Gastroesophageal sphincter (tissue), 3 donors: ENCODE data around the gene ATXN7.

Source experiments
- EP300 ChIP-seq: sonication (generic); formaldehyde crosslinking; IDR thresholded peaks from one replicate; pipeline ENCODE4 v1.6.1; 2017; ENCODE audit warnings: antibody characterized with exemption, mild to moderate bottlenecking
- POLR2A ChIP-seq, 2 donors: fragments of 450-650 bp; IDR thresholded peaks; one replicate each; pipeline ENCODE4 v1.6.1; 2017; ENCODE audit warnings: antibody characterized with exemption in 2 of 2, mild to moderate bottlenecking in 2 of 2, moderate library complexity in 1 of 2
- POLR2AphosphoS5 ChIP-seq: sonication (generic); formaldehyde crosslinking; IDR thresholded peaks from one replicate; pipeline ENCODE4 v1.6.1; 2017; ENCODE audit warnings: antibody characterized with exemption
- TF ChIP-seq, protein P1 (sequence below), 4 experiments: fragments of 200-600 bp in 2 of 4; fragments of 450-650 bp in 2 of 4; sonication (generic) in 1 of 4; IDR thresholded peaks; one replicate each; pipeline ENCODE4 v1.5.1; 2017 to 2019; ENCODE audit warnings: antibody characterized with exemption in 4 of 4, mild to moderate bottlenecking in 2 of 4, moderate library complexity in 2 of 4

DNA sequence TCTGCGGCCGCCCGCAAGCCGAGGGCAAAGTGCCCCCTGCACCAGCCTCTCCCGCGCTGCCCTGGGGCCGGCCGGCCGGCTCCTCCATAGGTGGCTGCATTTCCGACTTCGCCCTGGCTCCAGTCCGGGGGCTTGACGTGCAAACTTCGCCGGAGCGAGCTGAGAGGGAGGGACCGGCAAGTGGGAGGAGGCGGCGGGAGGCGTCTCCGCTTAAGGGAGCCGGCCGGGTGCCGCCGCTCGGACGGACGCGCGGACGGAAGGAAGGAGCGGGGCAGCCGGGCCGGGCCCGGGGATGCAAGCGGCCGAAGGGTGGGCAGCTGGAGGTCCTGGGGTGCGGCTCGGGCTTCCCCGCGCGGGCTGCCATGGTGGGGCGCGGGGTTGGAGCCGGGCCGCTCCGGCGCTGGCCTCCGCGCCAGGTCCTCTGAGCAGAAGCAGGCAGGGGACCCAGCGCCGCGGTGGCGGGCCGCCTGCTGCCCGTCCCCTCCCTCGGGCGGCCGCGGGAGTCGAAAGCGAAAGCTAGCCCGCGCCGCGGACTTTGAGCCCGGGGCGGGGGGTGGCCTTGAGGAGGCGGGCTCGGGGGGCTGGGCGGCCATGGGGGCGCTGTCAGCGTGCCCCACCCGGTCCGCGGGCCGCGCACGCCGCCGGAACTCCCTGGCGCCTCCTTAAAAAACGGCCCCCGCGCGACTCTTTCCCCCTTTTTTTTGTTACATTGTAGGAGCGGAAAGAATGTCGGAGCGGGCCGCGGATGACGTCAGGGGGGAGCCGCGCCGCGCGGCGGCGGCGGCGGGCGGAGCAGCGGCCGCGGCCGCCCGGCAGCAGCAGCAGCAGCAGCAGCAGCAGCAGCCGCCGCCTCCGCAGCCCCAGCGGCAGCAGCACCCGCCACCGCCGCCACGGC is 48.5 kb downstream of the ATXN7 start, which contains the start of gene SCAANT1:
- TF ChIP-seq, protein P1, sequence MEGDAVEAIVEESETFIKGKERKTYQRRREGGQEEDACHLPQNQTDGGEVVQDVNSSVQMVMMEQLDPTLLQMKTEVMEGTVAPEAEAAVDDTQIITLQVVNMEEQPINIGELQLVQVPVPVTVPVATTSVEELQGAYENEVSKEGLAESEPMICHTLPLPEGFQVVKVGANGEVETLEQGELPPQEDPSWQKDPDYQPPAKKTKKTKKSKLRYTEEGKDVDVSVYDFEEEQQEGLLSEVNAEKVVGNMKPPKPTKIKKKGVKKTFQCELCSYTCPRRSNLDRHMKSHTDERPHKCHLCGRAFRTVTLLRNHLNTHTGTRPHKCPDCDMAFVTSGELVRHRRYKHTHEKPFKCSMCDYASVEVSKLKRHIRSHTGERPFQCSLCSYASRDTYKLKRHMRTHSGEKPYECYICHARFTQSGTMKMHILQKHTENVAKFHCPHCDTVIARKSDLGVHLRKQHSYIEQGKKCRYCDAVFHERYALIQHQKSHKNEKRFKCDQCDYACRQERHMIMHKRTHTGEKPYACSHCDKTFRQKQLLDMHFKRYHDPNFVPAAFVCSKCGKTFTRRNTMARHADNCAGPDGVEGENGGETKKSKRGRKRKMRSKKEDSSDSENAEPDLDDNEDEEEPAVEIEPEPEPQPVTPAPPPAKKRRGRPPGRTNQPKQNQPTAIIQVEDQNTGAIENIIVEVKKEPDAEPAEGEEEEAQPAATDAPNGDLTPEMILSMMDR (IDR thresholded peaks at IDR 0.05): peak in 3 of 4 experiments; percentile 32 to 46 (median 41)
- TF ChIP-seq POLR2A (IDR thresholded peaks at IDR 0.05) (peak; percentile 70 to 72), EP300 (no peak), POLR2AphosphoS5 (peak; percentile 52)
